HepG2 (cell line): ENCODE results near the gene PLK5. TPM values are rescaled to one million over a fixed set of nuclear protein-coding genes. Genes with fewer than 3 reads are reported as not detected.
A peak's percentile ranks its signal among the peaks of the same experiment; 100 is the strongest.

ENCODE experiments used
- ATAC-seq: fragments of 200-7000 bp; cut with Tn5 transposase; 3 replicates; pipeline ENCODE4 v1.9.1; 2020; ENCODE audit warnings: mild to moderate bottlenecking, moderate library complexity
- BruUV-seq: library from RNA; stranded (reverse); fragments of 400-500 nt; replicated peaks from 2 replicates; lab custom pipeline; 2021; lab: Mats Ljungman, UMichigan
- CTCF ChIA-PET: fragments of 300-600 bp; formaldehyde crosslinking; extraction: SDS; loops from one replicate; lab custom pipeline; 2021; ENCODE audit warnings: low total read pairs, inconsistent platforms, low intra/inter-chr PET ratio; lab: Yijun Ruan, JAX
- POLR2A ChIA-PET: fragments of 350-600 bp; sonication (Branson Sonifier 250); formaldehyde crosslinking; loops from one replicate; lab custom pipeline; 2020; ENCODE audit warnings: antibody characterized with exemption, inconsistent platforms; lab: Yijun Ruan, JAX
- DNase-seq: peaks from one replicate; pipeline ENCODE4 v3.0.0-alpha.2; 2015; ENCODE audit warnings: low spot score
- FAIRE-seq: peaks from 3 replicates; lab custom pipeline; 2011; peaks lifted over from hg19 to GRCh38; lab: Jason Lieb, UNC
- H2AFZ ChIP-seq: one replicate; pipeline ENCODE4 v1.6.1; 2011; ENCODE audit warnings: low read length, inconsistent platforms
- H3K27ac ChIP-seq: fragments of 300-600 bp; 3 replicates; pipeline ENCODE4 v1.8.0; 2011; ENCODE audit warnings: mixed run types, mild to moderate bottlenecking, mixed read lengths, low read length, inconsistent platforms; ENCODE audit not compliant: insufficient read depth; ENCODE audit errors: extremely low read length
- H3K27me3 ChIP-seq, 2 experiments: fragments of 200-600 bp in 1 of 2; 2 replicates in 1 of 2; 3 replicates in 1 of 2; pipeline versions ENCODE4 v1.6.0 to v1.8.0; 2011; ENCODE audit warnings: low read length in 2 of 2, mild to moderate bottlenecking in 2 of 2, moderate library complexity in 2 of 2, inconsistent platforms in 1 of 2; ENCODE audit not compliant: insufficient read depth in 2 of 2, control insufficient read depth in 1 of 2
- H3K36me3 ChIP-seq, 2 experiments: fragments of 200-600 bp in 1 of 2; replicated peaks in 1 of 2; 2 replicates in 1 of 2; 3 replicates in 1 of 2; pipeline versions ENCODE4 v1.5.1 to v1.8.0; 2011; ENCODE audit warnings: low read length in 2 of 2, inconsistent platforms in 1 of 2; ENCODE audit not compliant: insufficient read depth in 2 of 2, control insufficient read depth in 1 of 2
- H3K4me1 ChIP-seq: 2 replicates; pipeline ENCODE4 v1.5.1; 2012; ENCODE audit warnings: low read length, inconsistent platforms; ENCODE audit not compliant: insufficient read depth
- H3K4me2 ChIP-seq: 2 replicates; pipeline ENCODE4 v1.6.0; 2011; ENCODE audit warnings: low read depth, low read length, inconsistent platforms
- H3K4me3 ChIP-seq, 3 experiments: fragments of 200-600 bp in 1 of 3; sonication (generic), shearing (Covaris generic) in 1 of 3; replicated peaks in 1 of 3; 2 replicates each; pipeline ENCODE4 v1.5.1; 2011 to 2016; ENCODE audit warnings: low read length in 3 of 3, inconsistent platforms in 2 of 3, low read depth in 2 of 3, mild to moderate bottlenecking in 2 of 3, control low read depth in 1 of 3, mixed read lengths in 1 of 3; ENCODE audit not compliant: insufficient read depth in 1 of 3
- H3K79me2 ChIP-seq: one replicate; pipeline ENCODE4 v1.6.1; 2011; ENCODE audit warnings: low read length, inconsistent platforms; ENCODE audit not compliant: insufficient read depth
- H3K9ac ChIP-seq: 2 replicates; pipeline ENCODE4 v1.6.0; 2011; ENCODE audit warnings: mild to moderate bottlenecking, low read depth, low read length, inconsistent platforms; ENCODE audit not compliant: insufficient read depth
- H3K9me3 ChIP-seq: 2 replicates; pipeline ENCODE4 v1.5.1; 2012; ENCODE audit warnings: mild to moderate bottlenecking, low read length
- H4K20me1 ChIP-seq: 2 replicates; pipeline ENCODE4 v1.6.0; 2011; ENCODE audit warnings: inconsistent platforms, mild to moderate bottlenecking, low read length, moderate library complexity; ENCODE audit not compliant: insufficient read depth
- AGO2 ChIP-seq: fragments of 200-400 bp; formaldehyde crosslinking; optimal IDR thresholded peaks from 2 replicates; pipeline ENCODE3; 2017; ENCODE audit warnings: mild to moderate bottlenecking, low read depth, low read length, moderate library complexity
- AKAP8 ChIP-seq: sonication (generic); formaldehyde crosslinking; IDR thresholded peaks from 2 replicates; pipeline ENCODE4 v1.5.1; 2020; ENCODE audit warnings: mild to moderate bottlenecking, missing genetic modification reagents
- HOXA3 ChIP-seq: sonication (generic); formaldehyde crosslinking; IDR thresholded peaks from 2 replicates; pipeline ENCODE4 v1.5.0; 2020; ENCODE audit warnings: missing genetic modification reagents
- KDM2A ChIP-seq: sonication (generic); formaldehyde crosslinking; IDR thresholded peaks from 2 replicates; pipeline ENCODE4 v1.4.0; 2020; ENCODE audit warnings: low read depth, missing genetic modification reagents, borderline replicate concordance
- NAIF1 ChIP-seq: sonication (generic); formaldehyde crosslinking; IDR thresholded peaks from 2 replicates; pipeline ENCODE4 v1.5.0; 2020; ENCODE audit warnings: mild to moderate bottlenecking, missing genetic modification reagents, borderline replicate concordance
- POLR2A ChIP-seq, 2 experiments: IDR thresholded peaks; 2 replicates each; pipeline ENCODE4 v1.6.1; 2011; ENCODE audit warnings: low read depth in 2 of 2, low read length in 2 of 2, mild to moderate bottlenecking in 1 of 2, moderate library complexity in 1 of 2; ENCODE audit not compliant: insufficient read depth in 1 of 2
- POLR2G ChIP-seq: fragments of 200-400 bp; formaldehyde crosslinking; IDR thresholded peaks from 2 replicates; pipeline ENCODE4 v1.6.1; 2018; ENCODE audit warnings: mild to moderate bottlenecking, low read depth, low read length, moderate library complexity
- PTBP1 ChIP-seq: fragments of 200-400 bp; formaldehyde crosslinking; IDR thresholded peaks from 2 replicates; pipeline ENCODE4 v1.6.1; 2018; ENCODE audit warnings: low read length, low read depth; ENCODE audit not compliant: poor library complexity, severe bottlenecking
- ZNF446 ChIP-seq: sonication (generic); formaldehyde crosslinking; IDR thresholded peaks from 2 replicates; pipeline ENCODE4 v1.5.0; 2020; ENCODE audit warnings: mild to moderate bottlenecking, missing genetic modification reagents
- WGBS: methylation state at CpG from one replicate; pipeline ENCODE4 v1.1.6; 2017; ENCODE audit warnings: low lambda C conversion rate; 5-methylcytosine and 5-hydroxymethylcytosine counted together
- in situ Hi-C: cut with HindIII; loops from 2 replicates; pipeline ENCODE4 v1.10.0; 2017; ENCODE audit warnings: low pct_unique_long_range_greater_than_20kb; ENCODE audit not compliant: extremely low pct_ligation_motif_present
- intact Hi-C: fragments of 100-400 bp; cut with micrococcal nuclease; formaldehyde crosslinking; loops from one replicate; pipeline ENCODE4 v1.10.0; 2022; ENCODE audit not compliant: unreplicated experiment
- polyA plus RNA-seq, 8 experiments: library from polyadenylated mRNA; depleted of rRNA in 3 of 8; stranded (reverse) in 7 of 8; unstranded in 1 of 8; fragments of >200 nt; fragmentation: Illumina TruSeq in 4 of 8; extraction: Trizol in 4 of 8; gene quantifications; 2 replicates each; pipeline versions ENCODE4 v1.2.1 to v1.2.3, GENCODE V29; 2011 to 2016; ENCODE audit warnings: low read depth in 4 of 8, missing spikeins in 1 of 8, mixed read lengths in 1 of 8; ENCODE audit not compliant: insufficient read depth in 1 of 8
- total RNA-seq, 5 experiments: library from RNA; depleted of rRNA; stranded (reverse); fragments of >200 nt; fragmentation: Illumina TruSeq; extraction: Trizol; gene quantifications; 2 replicates each; pipeline ENCODE4 v1.2.3, GENCODE V29; 2016; ENCODE audit warnings: low read depth in 1 of 5

Gene PLK5
- total and polyA plus RNA-seq, 2 of the 13 experiments (the other 11 are each of a cell fraction or from before 2014, with no cell fraction given), result not detected

DNA sequence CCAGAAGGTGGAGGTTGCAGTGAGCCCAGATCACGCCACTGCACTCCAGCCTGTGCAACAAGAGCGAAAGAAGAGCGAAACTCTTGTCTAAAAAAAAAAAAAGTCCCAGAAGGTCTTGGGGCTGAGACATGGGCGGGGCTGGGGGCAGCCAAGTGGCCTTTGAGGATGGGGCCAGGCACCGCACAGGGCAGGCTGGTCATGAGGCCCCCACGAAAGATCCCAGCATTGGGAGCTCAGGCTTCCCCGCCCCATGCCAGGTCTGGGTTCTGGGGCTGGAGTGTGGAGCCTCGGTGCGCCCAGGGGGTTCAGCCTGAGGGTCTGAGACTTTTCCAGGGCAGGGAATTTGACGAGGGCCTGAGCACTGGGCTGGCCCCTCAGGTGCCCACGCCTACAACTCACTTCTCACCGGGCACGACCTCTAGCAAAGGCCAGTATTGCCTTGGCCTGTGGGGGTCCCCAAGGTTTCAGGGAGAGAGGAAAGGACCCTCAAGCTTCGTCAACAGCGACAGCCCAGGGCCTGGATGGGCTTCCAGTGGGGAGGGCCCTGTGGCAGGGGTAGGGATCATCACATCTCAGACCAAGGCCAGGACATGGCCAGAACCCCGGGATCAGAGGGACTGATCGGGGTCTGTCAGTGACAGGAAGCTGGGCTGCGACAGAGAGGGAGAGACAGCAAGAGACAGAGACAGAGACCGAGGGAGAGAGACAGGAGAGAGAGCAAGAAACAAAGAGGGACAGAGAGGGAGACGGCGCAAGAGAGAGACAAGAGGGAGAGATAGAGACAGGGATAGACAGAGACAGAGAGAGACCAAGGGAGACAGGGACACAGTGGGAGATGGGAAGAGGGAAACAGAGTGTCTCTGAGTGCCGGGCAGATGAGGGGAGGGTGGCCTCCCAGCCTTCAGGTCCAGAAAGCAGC lies 51.7 kb downstream of the PLK5 start:
- Histone ChIP-seq H2AFZ (no peak overlapping the region), H3K4me1 (peaks cover 17% of the 10 kb centered on the region), H4K20me1 (0 out of 2 replicates have a peak, but pooled peaks cover 2% of the 10 kb centered on the region), H3K4me3 (no peak overlapping the region), H3K9ac (no peak overlapping the region), H3K79me2 (no peaks in the 10 kb centered on the region), H3K27me3 (no peaks in the 10 kb centered on the region), H3K27ac (no peak overlapping the region), H3K36me3 (peaks cover 1 to 19% of the 10 kb centered on the region in 2 experiments; a peak in 4 of 5 replicates), H3K4me2 (no peak overlapping the region), H3K9me3 (no peaks in the 10 kb centered on the region)
- DNase-seq, result no peak
- intact Hi-C loops, result no loop called here
- ChIA-PET POLR2A (interaction anchor here (0.6 to 0.8 kb wide), 2 partner anchors 10 to 15 kb away, joined by 3 read pairs; no protein-coding TSS in a partner anchor), CTCF (no interaction called here)
- WGBS, result 94% methylated on average over 22 of the region's 22 CpGs
- in situ Hi-C loops, result no loop called here
- ATAC-seq, result peak; percentile 6; the same call in 1 of the 3 replicates
- no peak for FAIRE-seq
- no TSS peak for BruUV-seq
- no peak for TF ChIP-seq HOXA3 (CRISPR knock-in tag)
- peak; percentile 18 for TF ChIP-seq AGO2
- TF ChIP-seq AKAP8 (CRISPR knock-in tag), result peak; percentile 17; the same call in 1 of the 2 replicates
- TF ChIP-seq PTBP1, result peak; percentile 86
- TF ChIP-seq NAIF1 (CRISPR knock-in tag), result no peak
- peak; percentile 50; the same call in 1 of the 2 replicates for TF ChIP-seq POLR2G
- no peak for TF ChIP-seq ZNF446
- TF ChIP-seq KDM2A (CRISPR knock-in tag), result no peak
- TF ChIP-seq POLR2A (IDR thresholded peaks at IDR 0.05; ENCODE audit: insufficient read depth in 1 of 2, low read depth in 2 of 2, low read length in 2 of 2), result peak in 1 of 2 experiments; percentile 2; a peak in 1 of 4 replicates
